ENCODE data around the gene NAGLU. TPM values are rescaled to one million over a fixed set of nuclear protein-coding genes. Genes with fewer than 3 reads are reported as not detected.

NAGLU gene
- total RNA-seq, 2 experiments from 2014 or later = 7.8 TPM

- no peaks in the 10 kb centered on the region for H3K27me3 ChIP-seq (ENCODE audit: control insufficient read depth in 1 of 2, insufficient read depth in 2 of 2, low read length in 2 of 2)
- TF ChIP-seq, protein P1, sequence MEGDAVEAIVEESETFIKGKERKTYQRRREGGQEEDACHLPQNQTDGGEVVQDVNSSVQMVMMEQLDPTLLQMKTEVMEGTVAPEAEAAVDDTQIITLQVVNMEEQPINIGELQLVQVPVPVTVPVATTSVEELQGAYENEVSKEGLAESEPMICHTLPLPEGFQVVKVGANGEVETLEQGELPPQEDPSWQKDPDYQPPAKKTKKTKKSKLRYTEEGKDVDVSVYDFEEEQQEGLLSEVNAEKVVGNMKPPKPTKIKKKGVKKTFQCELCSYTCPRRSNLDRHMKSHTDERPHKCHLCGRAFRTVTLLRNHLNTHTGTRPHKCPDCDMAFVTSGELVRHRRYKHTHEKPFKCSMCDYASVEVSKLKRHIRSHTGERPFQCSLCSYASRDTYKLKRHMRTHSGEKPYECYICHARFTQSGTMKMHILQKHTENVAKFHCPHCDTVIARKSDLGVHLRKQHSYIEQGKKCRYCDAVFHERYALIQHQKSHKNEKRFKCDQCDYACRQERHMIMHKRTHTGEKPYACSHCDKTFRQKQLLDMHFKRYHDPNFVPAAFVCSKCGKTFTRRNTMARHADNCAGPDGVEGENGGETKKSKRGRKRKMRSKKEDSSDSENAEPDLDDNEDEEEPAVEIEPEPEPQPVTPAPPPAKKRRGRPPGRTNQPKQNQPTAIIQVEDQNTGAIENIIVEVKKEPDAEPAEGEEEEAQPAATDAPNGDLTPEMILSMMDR (IDR thresholded peaks at IDR 0.05) = no peak
- no peak for ATAC-seq (ENCODE audit: poor library complexity)
- CTCF ChIA-PET = no interaction called here
- H3K9me3 Mint-ChIP-seq = no peaks in the 10 kb centered on the region
- DNase-seq = no peak
- peaks cover 11% of the 10 kb centered on the region for H3K4me1 ChIP-seq (ENCODE audit: insufficient read depth, low read length)
- peaks cover 25% of the 10 kb centered on the region for H3K36me3 Mint-ChIP-seq (ENCODE audit: low read depth)
- H3K4me3 ChIP-seq (ENCODE audit: low read length) = no peak overlapping the region
- POLR2A ChIA-PET = interaction anchor here (0.6 kb wide), 1 partner anchor 13 kb away, joined by 3 read pairs; no protein-coding TSS in a partner anchor
- no peaks in the 10 kb centered on the region for H3K36me3 ChIP-seq (ENCODE audit: insufficient read depth, low read length)
- H3K27me3 Mint-ChIP-seq = no peaks in the 10 kb centered on the region
- no peak overlapping the region for H3K4me3 Mint-ChIP-seq
- peaks cover 7% of the 10 kb centered on the region for H3K4me1 Mint-ChIP-seq (ENCODE audit: low read depth)
- intact Hi-C loops (cut with DNase I, micrococcal nuclease) = loop anchor here in 1 of 2 experiments (10.0 kb wide), 1 partner anchor 488 kb away; the partner anchor contains the start of gene NKIRAS2
- no peak overlapping the region for H3K27ac ChIP-seq (ENCODE audit: low read depth in 1 of 2, low read length in 2 of 2)
- H3K27ac Mint-ChIP-seq = no peak overlapping the region
- no peaks in the 10 kb centered on the region for H3K9me3 ChIP-seq (ENCODE audit: control insufficient read depth in 1 of 2, insufficient read depth in 1 of 2, low read length in 2 of 2)
Measured at GRCh38 chr17:42512733-42513251, 23.2 kb upstream of the NAGLU start.

DNA sequence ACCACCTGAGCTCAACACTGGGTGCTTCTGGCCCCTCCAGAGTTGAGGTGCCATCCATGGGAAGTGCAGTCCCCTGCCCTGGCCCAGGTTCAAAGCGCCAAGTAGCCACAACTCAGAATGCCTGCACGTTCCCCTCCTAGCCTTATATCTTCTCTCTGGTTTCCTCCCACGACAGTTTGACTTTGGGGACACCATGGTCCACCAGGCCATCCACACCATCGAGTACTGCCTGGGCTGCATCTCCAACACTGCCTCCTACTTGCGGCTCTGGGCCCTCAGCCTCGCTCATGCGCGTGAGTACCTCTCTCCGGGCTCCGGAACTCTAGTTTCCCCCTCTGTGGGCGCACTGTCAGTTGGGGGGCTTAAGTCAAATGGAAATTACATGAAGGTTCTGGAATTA is 22.4 kb upstream of the NAGLU start:
- Mint-ChIP-seq H3K36me3 (ENCODE audit: low read depth) (peaks cover 19% of the 10 kb centered on the region), H3K9me3 (no peaks in the 10 kb centered on the region), H3K4me1 (ENCODE audit: low read depth) (peaks cover 8% of the 10 kb centered on the region), H3K27ac (no peak overlapping the region), H3K27me3 (no peaks in the 10 kb centered on the region), H3K4me3 (no peak overlapping the region)
- DNase-seq (no peak), ATAC-seq (ENCODE audit: poor library complexity) (no peak)
- CTCF ChIA-PET = no interaction called here
- TF ChIP-seq, protein P1 (IDR thresholded peaks at IDR 0.05) = no peak
- intact Hi-C loops (cut with DNase I, micrococcal nuclease) = loop anchor here in 1 of 2 experiments (10.0 kb wide), 1 partner anchor 489 kb away; the partner anchor contains the start of gene NKIRAS2
- Histone ChIP-seq H3K4me3 (ENCODE audit: low read length) (no peak overlapping the region), H3K4me1 (ENCODE audit: insufficient read depth, low read length) (peaks cover 10% of the 10 kb centered on the region), H3K9me3 (ENCODE audit: control insufficient read depth in 1 of 2, insufficient read depth in 1 of 2, low read length in 2 of 2) (no peaks in the 10 kb centered on the region), H3K27ac (ENCODE audit: low read depth in 1 of 2, low read length in 2 of 2) (no peak overlapping the region), H3K36me3 (ENCODE audit: insufficient read depth, low read length) (no peaks in the 10 kb centered on the region), H3K27me3 (ENCODE audit: control insufficient read depth in 1 of 2, insufficient read depth in 2 of 2, low read length in 2 of 2) (no peaks in the 10 kb centered on the region)
- POLR2A ChIA-PET = no interaction called here

DNA sequence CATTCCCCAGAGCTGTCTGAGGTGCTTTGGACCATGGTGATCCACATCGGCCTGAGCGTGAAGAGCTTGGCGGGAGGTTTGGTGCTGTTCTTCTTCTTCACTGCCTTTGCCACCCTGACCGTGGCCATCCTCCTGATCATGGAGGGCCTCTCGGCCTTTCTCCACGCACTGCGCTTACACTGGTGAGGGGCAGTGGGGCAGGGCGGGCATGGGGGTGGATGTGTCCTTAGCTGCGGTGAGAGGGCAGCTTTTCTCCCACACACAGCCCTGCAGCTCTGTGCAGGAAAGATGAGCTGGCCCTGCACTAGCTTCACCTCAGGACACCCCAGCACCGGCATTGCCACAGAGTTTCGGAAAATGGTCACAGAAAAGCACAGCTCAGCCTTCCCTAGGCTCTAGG is 21.8 kb upstream of the NAGLU start:
- H3K27ac ChIP-seq (ENCODE audit: low read depth in 1 of 2, low read length in 2 of 2) = no peak overlapping the region
- DNase-seq (no peak), ATAC-seq (ENCODE audit: poor library complexity) (no peak)
- Mint-ChIP-seq H3K27me3 (no peaks in the 10 kb centered on the region), H3K27ac (no peak overlapping the region), H3K4me3 (no peak overlapping the region), H3K9me3 (no peaks in the 10 kb centered on the region), H3K4me1 (ENCODE audit: low read depth) (peaks cover 8% of the 10 kb centered on the region), H3K36me3 (ENCODE audit: low read depth) (peaks cover 13% of the 10 kb centered on the region)
- H3K27me3 ChIP-seq (ENCODE audit: control insufficient read depth in 1 of 2, insufficient read depth in 2 of 2, low read length in 2 of 2) = no peaks in the 10 kb centered on the region
- no peak overlapping the region for H3K4me3 ChIP-seq (ENCODE audit: low read length)
- H3K9me3 ChIP-seq (ENCODE audit: control insufficient read depth in 1 of 2, insufficient read depth in 1 of 2, low read length in 2 of 2) = no peaks in the 10 kb centered on the region
- CTCF ChIA-PET = no interaction called here
- TF ChIP-seq, protein P1 (IDR thresholded peaks at IDR 0.05) = no peak
- intact Hi-C loops (cut with DNase I, micrococcal nuclease) = loop anchor here in 1 of 2 experiments (10.0 kb wide), 1 partner anchor 489 kb away; the partner anchor contains the start of gene NKIRAS2
- H3K36me3 ChIP-seq (ENCODE audit: insufficient read depth, low read length) = no peaks in the 10 kb centered on the region
- peaks cover 6% of the 10 kb centered on the region for H3K4me1 ChIP-seq (ENCODE audit: insufficient read depth, low read length)
- POLR2A ChIA-PET = no interaction called here
